ENCODE data around the gene CACNA1G. TPM values are rescaled to one million over a fixed set of nuclear protein-coding genes. Genes with fewer than 3 reads are reported as not detected.

The CACNA1G gene
- total RNA-seq, 2 experiments from 2014 or later = not detected

DNA sequence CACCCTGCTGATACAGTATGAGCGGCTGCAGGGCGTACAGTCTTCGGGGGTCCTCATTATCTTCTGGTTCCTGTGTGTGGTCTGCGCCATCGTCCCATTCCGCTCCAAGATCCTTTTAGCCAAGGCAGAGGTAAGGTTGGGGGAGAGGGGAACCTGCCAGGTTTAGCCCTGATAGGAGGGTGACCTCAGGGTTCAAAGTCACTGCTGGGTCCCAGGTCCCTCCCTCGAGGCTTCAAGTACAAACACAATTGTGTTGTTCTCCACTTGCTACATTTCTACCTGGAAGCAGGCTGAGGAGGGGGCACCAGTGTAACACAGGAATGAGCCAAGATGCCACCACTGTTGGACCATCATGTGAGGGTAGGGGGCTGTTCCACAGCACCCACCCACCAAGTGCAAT, 96.5 kb downstream of the CACNA1G start:
- H3K27ac ChIP-seq (ENCODE audit: low read depth, low read length, poor library complexity, severe bottlenecking) = no peak overlapping the region

DNA sequence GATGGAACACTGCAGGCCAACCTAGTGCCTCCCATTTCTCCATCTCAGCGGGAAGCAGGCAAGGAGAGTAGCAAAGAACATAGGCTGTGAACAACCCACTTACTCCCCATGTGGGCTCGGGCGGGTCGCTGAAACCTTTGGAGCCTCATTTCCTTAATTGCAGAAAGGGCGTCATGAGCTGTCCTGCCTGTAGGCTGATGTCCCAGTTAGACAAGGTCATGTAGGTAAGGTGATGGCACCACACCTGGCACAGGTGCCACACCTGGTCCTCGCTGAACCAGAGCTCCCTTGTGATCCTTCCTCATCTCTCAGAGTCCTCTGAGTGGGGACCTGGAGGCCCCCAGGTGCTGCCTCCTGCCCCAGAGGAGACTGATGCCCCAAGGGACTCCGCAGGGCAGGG, 97.1 kb downstream of the CACNA1G start:
- CTCF ChIA-PET (ENCODE audit: unreplicated experiment) = no interaction called here
- Histone ChIP-seq H3K9me2 (ENCODE audit: insufficient read depth, low read length) (no peaks in the 10 kb centered on the region), H3K4me3 (ENCODE audit: low read depth, low read length, poor library complexity, severe bottlenecking) (no peak overlapping the region), H3K36me3 (ENCODE audit: insufficient read depth, low read length) (no peaks in the 10 kb centered on the region), H3K27ac (ENCODE audit: low read depth, low read length, poor library complexity, severe bottlenecking) (no peak overlapping the region), H3K4me2 (ENCODE audit: low read length) (no peak overlapping the region), H3K4me1 (ENCODE audit: insufficient read depth, low read length, poor library complexity, severe bottlenecking) (peaks cover 8% of the 10 kb centered on the region), H2AFZ (ENCODE audit: low read length) (no peak overlapping the region), H3K79me2 (ENCODE audit: insufficient read depth, low read depth, low read length) (no peaks in the 10 kb centered on the region), H4K20me1 (ENCODE audit: insufficient read depth, low read length) (no peaks in the 10 kb centered on the region), H3K9me3 (ENCODE audit: low read length) (no peaks in the 10 kb centered on the region)
- intact Hi-C loops (cut with micrococcal nuclease; ENCODE audit: unreplicated experiment) = no loop called here
- no peak for TF ChIP-seq EZH2phosphoT487 (IDR thresholded peaks at IDR 0.05; ENCODE audit: borderline replicate concordance, low read depth, low read length)
- TF ChIP-seq, protein P1, sequence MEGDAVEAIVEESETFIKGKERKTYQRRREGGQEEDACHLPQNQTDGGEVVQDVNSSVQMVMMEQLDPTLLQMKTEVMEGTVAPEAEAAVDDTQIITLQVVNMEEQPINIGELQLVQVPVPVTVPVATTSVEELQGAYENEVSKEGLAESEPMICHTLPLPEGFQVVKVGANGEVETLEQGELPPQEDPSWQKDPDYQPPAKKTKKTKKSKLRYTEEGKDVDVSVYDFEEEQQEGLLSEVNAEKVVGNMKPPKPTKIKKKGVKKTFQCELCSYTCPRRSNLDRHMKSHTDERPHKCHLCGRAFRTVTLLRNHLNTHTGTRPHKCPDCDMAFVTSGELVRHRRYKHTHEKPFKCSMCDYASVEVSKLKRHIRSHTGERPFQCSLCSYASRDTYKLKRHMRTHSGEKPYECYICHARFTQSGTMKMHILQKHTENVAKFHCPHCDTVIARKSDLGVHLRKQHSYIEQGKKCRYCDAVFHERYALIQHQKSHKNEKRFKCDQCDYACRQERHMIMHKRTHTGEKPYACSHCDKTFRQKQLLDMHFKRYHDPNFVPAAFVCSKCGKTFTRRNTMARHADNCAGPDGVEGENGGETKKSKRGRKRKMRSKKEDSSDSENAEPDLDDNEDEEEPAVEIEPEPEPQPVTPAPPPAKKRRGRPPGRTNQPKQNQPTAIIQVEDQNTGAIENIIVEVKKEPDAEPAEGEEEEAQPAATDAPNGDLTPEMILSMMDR (conservative IDR thresholded peaks at IDR 0.05; ENCODE audit: low read length) = no peak
- no peak for DNase-seq (ENCODE audit: low spot score)
- POLR2A ChIA-PET = no interaction called here
- BruUV-seq (replicated peaks) = no TSS peak

More for the DNA sequence above, 96.5 kb downstream of the CACNA1G start:
- Histone ChIP-seq H3K36me3 (ENCODE audit: insufficient read depth, low read length) (no peaks in the 10 kb centered on the region), H2AFZ (ENCODE audit: low read length) (no peak overlapping the region), H3K4me2 (ENCODE audit: low read length) (no peak overlapping the region), H3K4me3 (ENCODE audit: low read depth, low read length, poor library complexity, severe bottlenecking) (no peak overlapping the region), H4K20me1 (ENCODE audit: insufficient read depth, low read length) (no peaks in the 10 kb centered on the region), H3K9me2 (ENCODE audit: insufficient read depth, low read length) (no peaks in the 10 kb centered on the region), H3K79me2 (ENCODE audit: insufficient read depth, low read depth, low read length) (no peaks in the 10 kb centered on the region), H3K9me3 (ENCODE audit: low read length) (no peaks in the 10 kb centered on the region), H3K4me1 (ENCODE audit: insufficient read depth, low read length, poor library complexity, severe bottlenecking) (peaks cover 8% of the 10 kb centered on the region)
- ChIA-PET POLR2A (no interaction called here), CTCF (ENCODE audit: unreplicated experiment) (no interaction called here)
- DNase-seq (ENCODE audit: low spot score) = no peak
- BruUV-seq (replicated peaks) = no TSS peak
- TF ChIP-seq, protein P1 (conservative IDR thresholded peaks at IDR 0.05; ENCODE audit: low read length) = no peak
- no peak for TF ChIP-seq EZH2phosphoT487 (IDR thresholded peaks at IDR 0.05; ENCODE audit: borderline replicate concordance, low read depth, low read length)
- intact Hi-C loops (cut with micrococcal nuclease; ENCODE audit: unreplicated experiment) = no loop called here

DNA sequence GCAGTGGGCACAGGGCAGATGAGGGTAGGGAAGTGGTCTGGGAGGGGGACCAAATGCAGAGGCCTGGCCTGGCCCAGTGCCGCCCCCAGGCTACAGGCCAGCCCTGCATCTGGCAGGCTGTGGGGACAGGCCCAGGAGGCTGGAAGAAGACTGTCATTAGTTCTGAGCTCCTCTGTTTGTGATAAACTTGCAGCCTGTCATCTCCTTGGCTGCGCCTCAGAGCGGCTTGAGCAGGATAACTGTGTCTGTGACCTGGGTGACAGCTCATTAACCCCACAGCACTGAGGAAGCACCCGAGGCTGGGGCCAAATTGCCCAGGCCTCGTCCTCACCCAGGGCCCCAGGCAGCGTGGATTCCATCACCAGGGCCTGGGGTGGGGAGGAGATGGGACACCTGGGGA, 98.1 kb downstream of the CACNA1G start:
- BruUV-seq (replicated peaks) = no TSS peak
- ChIA-PET CTCF (ENCODE audit: unreplicated experiment) (no interaction called here), POLR2A (no interaction called here)
- Histone ChIP-seq H4K20me1 (ENCODE audit: insufficient read depth, low read length) (no peaks in the 10 kb centered on the region), H3K79me2 (ENCODE audit: insufficient read depth, low read depth, low read length) (no peaks in the 10 kb centered on the region), H2AFZ (ENCODE audit: low read length) (no peak overlapping the region), H3K36me3 (ENCODE audit: insufficient read depth, low read length) (no peaks in the 10 kb centered on the region), H3K9me2 (ENCODE audit: insufficient read depth, low read length) (no peaks in the 10 kb centered on the region), H3K4me3 (ENCODE audit: low read depth, low read length, poor library complexity, severe bottlenecking) (no peak overlapping the region), H3K4me1 (ENCODE audit: insufficient read depth, low read length, poor library complexity, severe bottlenecking) (peaks cover 8% of the 10 kb centered on the region), H3K9me3 (ENCODE audit: low read length) (no peaks in the 10 kb centered on the region), H3K4me2 (ENCODE audit: low read length) (no peak overlapping the region), H3K27ac (ENCODE audit: low read depth, low read length, poor library complexity, severe bottlenecking) (no peak overlapping the region)
- TF ChIP-seq, protein P1 (conservative IDR thresholded peaks at IDR 0.05; ENCODE audit: low read length) = no peak
- TF ChIP-seq EZH2phosphoT487 (IDR thresholded peaks at IDR 0.05; ENCODE audit: borderline replicate concordance, low read depth, low read length) = no peak
- no peak for DNase-seq (ENCODE audit: low spot score)
- intact Hi-C loops (cut with micrococcal nuclease; ENCODE audit: unreplicated experiment) = no loop called here
